Measurements from ENCODE around the gene PRPF38B.

GRCh38 chr1:108722292-108722691, 30.2 kb downstream of the PRPF38B start:
- TF ChIP-seq SP1 (IDR thresholded peaks at IDR 0.05; ENCODE audit: low read depth, low read length) (no peak), CTCF (IDR thresholded peaks at IDR 0.05 in 2 of 3, conservative IDR thresholded peaks at IDR 0.05 in 1 of 3; ENCODE audit: control insufficient read depth in 2 of 3, extremely low read depth in 1 of 3, insufficient read depth in 1 of 3, low read depth in 3 of 3, low read length in 3 of 3) (no peak)
- TF ChIP-seq, protein P1, sequence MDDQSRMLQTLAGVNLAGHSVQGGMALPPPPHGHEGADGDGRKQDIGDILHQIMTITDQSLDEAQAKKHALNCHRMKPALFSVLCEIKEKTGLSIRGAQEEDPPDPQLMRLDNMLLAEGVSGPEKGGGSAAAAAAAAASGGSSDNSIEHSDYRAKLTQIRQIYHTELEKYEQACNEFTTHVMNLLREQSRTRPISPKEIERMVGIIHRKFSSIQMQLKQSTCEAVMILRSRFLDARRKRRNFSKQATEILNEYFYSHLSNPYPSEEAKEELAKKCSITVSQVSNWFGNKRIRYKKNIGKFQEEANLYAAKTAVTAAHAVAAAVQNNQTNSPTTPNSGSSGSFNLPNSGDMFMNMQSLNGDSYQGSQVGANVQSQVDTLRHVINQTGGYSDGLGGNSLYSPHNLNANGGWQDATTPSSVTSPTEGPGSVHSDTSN (IDR thresholded peaks at IDR 0.05; ENCODE audit: insufficient replicate concordance, low read depth, low read length): no peak
